ENCODE measurements around the gene BCL2L2. TPM values are rescaled to one million over a fixed set of nuclear protein-coding genes. Genes with fewer than 3 reads are reported as not detected.

The BCL2L2 gene
- total RNA-seq, 2 donors from 2014 or later = 26.2 to 42.7 TPM

DNA sequence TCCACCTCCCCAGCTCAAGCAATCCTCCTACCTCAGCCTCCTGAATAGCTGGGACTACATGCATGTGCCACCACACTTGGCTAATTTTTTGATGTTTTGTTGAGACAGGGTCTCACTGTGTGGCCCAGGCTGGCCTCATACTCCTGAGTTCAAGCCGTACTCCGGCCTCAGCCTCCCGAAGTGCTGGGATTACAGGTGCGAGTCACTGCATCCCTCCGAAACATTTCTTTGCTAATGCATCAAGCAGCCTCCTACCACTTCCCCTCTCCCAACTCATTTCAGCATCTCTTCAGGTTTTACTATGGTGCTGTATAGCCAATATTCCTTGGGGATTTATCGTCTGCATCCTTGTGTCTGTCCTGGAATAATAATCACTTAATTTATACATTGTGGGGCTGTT is 48.4 kb downstream of the BCL2L2 start:
- Histone ChIP-seq H3K4me3 (no peak overlapping the region), H3K4me1 (peaks cover 7% of the 10 kb centered on the region), H3K27ac (no peak overlapping the region), H3K36me3 (no peaks in the 10 kb centered on the region), H3K27me3 (peaks cover 28% of the 10 kb centered on the region), H3K9me3 (no peaks in the 10 kb centered on the region), H3K9ac (ENCODE audit: low read depth in 2 of 2, low read length in 2 of 2) (no peak overlapping the region)
- intact Hi-C loops (cut with DNase I) = no loop called here
- no peak for DNase-seq
- TF ChIP-seq, protein P1, sequence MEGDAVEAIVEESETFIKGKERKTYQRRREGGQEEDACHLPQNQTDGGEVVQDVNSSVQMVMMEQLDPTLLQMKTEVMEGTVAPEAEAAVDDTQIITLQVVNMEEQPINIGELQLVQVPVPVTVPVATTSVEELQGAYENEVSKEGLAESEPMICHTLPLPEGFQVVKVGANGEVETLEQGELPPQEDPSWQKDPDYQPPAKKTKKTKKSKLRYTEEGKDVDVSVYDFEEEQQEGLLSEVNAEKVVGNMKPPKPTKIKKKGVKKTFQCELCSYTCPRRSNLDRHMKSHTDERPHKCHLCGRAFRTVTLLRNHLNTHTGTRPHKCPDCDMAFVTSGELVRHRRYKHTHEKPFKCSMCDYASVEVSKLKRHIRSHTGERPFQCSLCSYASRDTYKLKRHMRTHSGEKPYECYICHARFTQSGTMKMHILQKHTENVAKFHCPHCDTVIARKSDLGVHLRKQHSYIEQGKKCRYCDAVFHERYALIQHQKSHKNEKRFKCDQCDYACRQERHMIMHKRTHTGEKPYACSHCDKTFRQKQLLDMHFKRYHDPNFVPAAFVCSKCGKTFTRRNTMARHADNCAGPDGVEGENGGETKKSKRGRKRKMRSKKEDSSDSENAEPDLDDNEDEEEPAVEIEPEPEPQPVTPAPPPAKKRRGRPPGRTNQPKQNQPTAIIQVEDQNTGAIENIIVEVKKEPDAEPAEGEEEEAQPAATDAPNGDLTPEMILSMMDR (IDR thresholded peaks at IDR 0.05) = no peak

DNA sequence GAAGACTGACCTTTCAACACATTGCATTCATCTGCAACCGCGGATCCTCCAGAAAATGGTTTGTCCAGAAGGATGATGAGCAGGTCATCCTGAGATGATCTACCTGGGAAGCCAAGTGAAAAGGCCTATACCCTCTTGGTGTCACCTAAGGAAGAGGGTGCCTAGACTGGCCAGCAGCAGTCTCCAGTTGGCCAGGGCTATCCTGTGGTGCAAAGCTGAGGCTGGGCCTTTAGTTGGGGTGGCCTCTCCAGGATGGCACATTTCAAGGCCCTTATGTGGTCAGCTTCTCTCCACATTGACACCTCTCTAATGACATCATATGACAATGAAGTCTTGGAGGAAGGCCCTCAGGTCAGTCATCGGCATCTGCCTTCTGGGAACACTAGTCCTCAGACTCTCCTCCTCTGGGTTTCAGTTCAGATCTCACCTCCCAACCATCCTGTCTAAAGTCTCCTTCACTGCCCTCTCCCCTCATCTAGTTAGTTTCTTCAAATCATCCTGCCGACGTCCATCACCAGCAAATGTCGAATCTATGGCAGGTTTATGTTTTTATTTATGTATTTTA is 49.3 kb downstream of the BCL2L2 start:
- TF ChIP-seq, protein P1 (IDR thresholded peaks at IDR 0.05) = no peak
- Histone ChIP-seq H3K27me3 (peaks cover 26% of the 10 kb centered on the region), H3K9ac (ENCODE audit: low read depth in 2 of 2, low read length in 2 of 2) (no peak overlapping the region), H3K36me3 (no peaks in the 10 kb centered on the region), H3K9me3 (no peaks in the 10 kb centered on the region), H3K4me1 (peaks cover 7% of the 10 kb centered on the region), H3K4me3 (no peak overlapping the region), H3K27ac (no peak overlapping the region)
- intact Hi-C loops (cut with DNase I) = no loop called here
- no peak for DNase-seq

DNA sequence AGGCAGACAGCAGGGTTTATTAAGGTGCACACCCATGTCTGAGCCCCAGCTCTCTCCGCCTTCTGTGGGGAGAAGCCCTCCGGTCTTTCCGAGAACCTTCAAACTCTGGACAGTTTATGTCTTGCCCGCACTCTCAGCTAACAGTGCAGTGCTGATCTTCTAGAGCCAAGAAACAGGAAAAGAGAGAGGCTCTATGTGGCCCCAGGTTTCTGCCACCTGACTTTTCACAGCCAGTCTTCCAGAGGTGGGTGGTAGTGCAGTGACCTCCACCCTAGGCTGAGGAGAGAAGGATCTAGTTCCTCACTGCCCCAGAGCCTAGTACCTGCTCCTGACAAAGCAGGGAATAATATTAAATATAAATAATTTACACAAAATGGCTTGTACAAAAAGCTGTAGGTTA is 50.0 kb downstream of the BCL2L2 start:
- no peak for DNase-seq
- no peak overlapping the region for H3K9ac ChIP-seq (ENCODE audit: low read depth in 2 of 2, low read length in 2 of 2)
- no peak overlapping the region for H3K4me3 ChIP-seq
- no peaks in the 10 kb centered on the region for H3K9me3 ChIP-seq
- H3K4me1 ChIP-seq = peaks cover 5% of the 10 kb centered on the region
- TF ChIP-seq, protein P1 (IDR thresholded peaks at IDR 0.05) = no peak
- H3K36me3 ChIP-seq = no peaks in the 10 kb centered on the region
- peaks cover 19% of the 10 kb centered on the region for H3K27me3 ChIP-seq
- intact Hi-C loops (cut with DNase I) = no loop called here
- no peak overlapping the region for H3K27ac ChIP-seq

DNA sequence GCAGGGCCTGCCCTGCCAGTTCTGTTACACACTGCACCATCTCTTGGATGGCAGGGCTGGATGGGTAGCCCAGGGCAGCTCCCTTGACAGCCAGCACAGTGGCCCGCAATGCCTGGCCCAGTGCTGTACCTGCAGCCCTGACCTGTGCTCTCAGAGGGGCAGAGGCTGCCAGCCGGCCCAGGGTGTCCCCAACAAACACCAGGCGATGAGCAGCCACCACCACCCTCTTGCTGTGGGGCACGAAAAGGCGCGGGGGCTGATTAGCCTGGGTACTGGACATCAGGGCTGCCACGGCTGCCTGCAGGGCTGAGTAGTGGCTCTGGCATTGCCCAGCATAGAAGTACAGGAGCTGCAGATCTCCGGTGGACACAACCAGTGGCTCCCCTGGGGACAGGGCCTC is 50.6 kb downstream of the BCL2L2 start:
- intact Hi-C loops (cut with DNase I) = no loop called here
- DNase-seq = no peak
- Histone ChIP-seq H3K4me3 (no peak overlapping the region), H3K4me1 (peaks cover under 1% of the 10 kb centered on the region), H3K9me3 (no peaks in the 10 kb centered on the region), H3K36me3 (no peaks in the 10 kb centered on the region), H3K27me3 (peaks cover 13% of the 10 kb centered on the region), H3K9ac (ENCODE audit: low read depth in 2 of 2, low read length in 2 of 2) (no peak overlapping the region), H3K27ac (no peak overlapping the region)
- TF ChIP-seq, protein P1 (IDR thresholded peaks at IDR 0.05) = no peak

DNA sequence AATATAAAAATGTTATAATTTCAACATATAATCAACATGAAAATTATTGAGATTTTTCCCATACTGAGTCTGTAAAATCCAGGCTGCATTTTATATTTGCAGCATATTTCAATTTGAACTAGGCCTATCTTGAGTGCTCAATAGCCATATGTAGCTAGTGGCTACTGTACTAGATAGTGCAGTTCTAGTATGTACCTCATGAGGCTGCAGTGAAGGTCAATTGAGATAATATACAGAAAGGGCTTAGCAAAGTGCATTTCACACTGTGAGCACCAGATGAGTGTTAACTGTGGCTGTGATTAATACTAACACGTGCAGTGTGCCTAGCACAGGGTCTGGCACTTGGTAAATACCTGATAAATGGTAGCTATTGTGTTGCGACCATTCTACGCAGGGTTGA is 51.4 kb downstream of the BCL2L2 start:
- H3K27me3 ChIP-seq = peaks cover 6% of the 10 kb centered on the region
- H3K4me1 ChIP-seq = no peaks in the 10 kb centered on the region
- intact Hi-C loops (cut with DNase I) = no loop called here
- DNase-seq = no peak
- no peak overlapping the region for H3K9ac ChIP-seq (ENCODE audit: low read depth in 2 of 2, low read length in 2 of 2)
- H3K4me3 ChIP-seq = no peak overlapping the region
- no peaks in the 10 kb centered on the region for H3K36me3 ChIP-seq
- TF ChIP-seq, protein P1 (IDR thresholded peaks at IDR 0.05) = no peak
- no peak overlapping the region for H3K27ac ChIP-seq
- no peaks in the 10 kb centered on the region for H3K9me3 ChIP-seq

All from colonic mucosa (tissue), 4 donors.